Measurements from ENCODE around the gene SLC35G6. TPM values are rescaled to one million over a fixed set of nuclear protein-coding genes. Genes with fewer than 3 reads are reported as not detected.

SLC35G6 gene
- total RNA-seq, 4 donors from 2014 or later: not detected

DNA sequence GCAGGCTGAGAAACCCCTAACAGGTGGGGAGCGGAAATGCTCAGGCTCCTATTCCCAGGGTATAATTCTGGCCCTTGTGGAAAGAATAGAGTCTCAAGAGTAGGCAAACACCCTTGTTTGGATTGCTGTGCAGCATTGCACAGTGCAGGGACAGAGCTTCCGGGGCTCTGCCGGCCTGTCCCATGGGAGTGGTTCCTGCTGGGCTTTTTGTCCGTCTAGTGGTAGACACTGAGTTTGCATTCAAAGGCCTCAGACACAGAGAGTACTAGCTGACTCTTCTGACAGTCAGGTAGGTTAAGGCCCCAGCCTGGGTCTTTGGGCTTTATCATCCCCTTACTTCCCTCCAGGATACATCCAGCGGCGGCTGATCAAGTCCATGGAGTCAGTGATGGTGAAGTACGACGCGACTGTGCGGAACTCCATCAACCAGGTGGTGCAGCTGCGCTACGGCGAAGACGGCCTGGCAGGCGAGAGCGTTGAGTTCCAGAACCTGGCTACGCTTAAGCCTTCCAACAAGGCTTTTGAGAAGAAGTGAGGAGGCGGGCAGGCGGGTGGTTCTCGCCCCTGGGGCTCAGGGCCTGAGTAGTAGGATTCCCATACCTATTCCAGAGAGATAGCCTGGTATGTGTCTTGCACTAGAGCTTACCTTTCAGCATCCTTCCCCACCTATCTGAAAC lies 21.1 kb downstream of the SLC35G6 start:
- TF ChIP-seq, protein P1, sequence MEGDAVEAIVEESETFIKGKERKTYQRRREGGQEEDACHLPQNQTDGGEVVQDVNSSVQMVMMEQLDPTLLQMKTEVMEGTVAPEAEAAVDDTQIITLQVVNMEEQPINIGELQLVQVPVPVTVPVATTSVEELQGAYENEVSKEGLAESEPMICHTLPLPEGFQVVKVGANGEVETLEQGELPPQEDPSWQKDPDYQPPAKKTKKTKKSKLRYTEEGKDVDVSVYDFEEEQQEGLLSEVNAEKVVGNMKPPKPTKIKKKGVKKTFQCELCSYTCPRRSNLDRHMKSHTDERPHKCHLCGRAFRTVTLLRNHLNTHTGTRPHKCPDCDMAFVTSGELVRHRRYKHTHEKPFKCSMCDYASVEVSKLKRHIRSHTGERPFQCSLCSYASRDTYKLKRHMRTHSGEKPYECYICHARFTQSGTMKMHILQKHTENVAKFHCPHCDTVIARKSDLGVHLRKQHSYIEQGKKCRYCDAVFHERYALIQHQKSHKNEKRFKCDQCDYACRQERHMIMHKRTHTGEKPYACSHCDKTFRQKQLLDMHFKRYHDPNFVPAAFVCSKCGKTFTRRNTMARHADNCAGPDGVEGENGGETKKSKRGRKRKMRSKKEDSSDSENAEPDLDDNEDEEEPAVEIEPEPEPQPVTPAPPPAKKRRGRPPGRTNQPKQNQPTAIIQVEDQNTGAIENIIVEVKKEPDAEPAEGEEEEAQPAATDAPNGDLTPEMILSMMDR (IDR thresholded peaks at IDR 0.05): no peak
- DNase-seq (ENCODE audit: low spot score) (no peak), ATAC-seq (ENCODE audit: low FRiP score) (no peak)

DNA sequence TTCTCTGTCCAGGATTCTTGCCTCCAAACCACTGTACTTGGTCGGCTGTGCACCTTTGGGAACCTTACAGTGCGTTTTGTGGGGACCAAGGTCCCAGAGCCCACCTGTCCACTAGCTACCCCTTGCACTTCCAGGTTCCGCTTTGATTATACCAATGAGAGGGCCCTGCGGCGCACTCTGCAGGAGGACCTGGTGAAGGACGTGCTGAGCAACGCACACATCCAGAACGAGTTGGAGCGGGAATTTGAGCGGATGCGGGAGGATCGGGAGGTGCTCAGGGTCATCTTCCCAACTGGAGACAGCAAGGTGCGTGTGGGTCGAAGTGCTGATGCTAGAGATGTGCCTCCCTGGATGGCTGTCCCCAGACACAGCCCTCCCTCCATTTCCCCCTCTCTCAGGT lies 21.7 kb downstream of the SLC35G6 start:
- TF ChIP-seq, protein P1 (IDR thresholded peaks at IDR 0.05): no peak
- DNase-seq (ENCODE audit: low spot score) (no peak), ATAC-seq (ENCODE audit: low FRiP score) (no peak)

DNA sequence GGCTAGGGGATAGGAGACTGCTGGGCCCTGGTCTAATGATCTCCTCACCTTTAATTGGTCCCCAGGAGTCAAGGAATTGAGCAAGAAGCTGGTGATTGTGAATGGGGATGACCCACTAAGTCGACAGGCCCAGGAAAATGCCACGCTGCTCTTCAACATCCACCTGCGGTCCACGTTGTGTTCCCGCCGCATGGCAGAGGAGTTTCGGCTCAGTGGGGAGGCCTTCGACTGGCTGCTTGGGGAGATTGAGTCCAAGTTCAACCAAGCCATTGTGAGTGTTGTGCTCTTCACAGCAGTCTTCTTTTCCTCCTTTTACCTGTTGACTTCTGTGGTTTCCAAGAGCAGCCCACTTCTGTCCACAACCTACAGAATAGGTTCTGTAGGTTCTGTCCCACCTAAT lies 22.3 kb downstream of the SLC35G6 start:
- TF ChIP-seq, protein P1 (IDR thresholded peaks at IDR 0.05): no peak
- DNase-seq (ENCODE audit: low spot score) (no peak), ATAC-seq (ENCODE audit: low FRiP score) (no peak)

DNA sequence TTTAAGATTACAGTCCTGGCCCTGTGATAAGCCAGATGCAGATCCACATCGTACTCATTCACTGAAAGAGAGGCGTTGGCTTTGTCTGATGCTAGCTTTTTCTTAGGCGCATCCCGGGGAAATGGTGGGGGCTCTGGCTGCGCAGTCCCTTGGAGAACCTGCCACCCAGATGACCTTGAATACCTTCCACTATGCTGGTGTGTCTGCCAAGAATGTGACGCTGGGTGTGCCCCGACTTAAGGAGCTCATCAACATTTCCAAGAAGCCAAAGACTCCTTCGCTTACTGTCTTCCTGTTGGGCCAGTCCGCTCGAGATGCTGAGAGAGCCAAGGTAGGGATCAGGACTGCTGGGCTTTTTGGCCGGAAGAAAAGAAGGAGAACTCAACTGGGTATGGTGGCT lies 26.9 kb downstream of the SLC35G6 start:
- ATAC-seq (ENCODE audit: low FRiP score) (no peak), DNase-seq (ENCODE audit: low spot score) (no peak)

DNA sequence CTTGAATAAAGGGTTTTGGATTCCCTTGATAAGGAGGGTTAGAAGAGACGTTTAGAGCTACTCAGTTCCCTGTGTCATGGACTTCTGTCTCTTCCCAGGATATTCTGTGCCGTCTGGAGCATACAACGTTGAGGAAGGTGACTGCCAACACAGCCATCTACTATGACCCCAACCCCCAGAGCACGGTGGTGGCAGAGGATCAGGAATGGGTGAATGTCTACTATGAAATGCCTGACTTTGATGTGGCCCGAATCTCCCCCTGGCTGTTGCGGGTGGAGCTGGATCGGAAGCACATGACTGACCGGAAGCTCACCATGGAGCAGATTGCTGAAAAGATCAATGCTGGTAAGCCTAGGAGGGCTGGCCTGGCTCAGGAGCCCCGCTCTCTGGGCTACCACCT lies 27.6 kb downstream of the SLC35G6 start:
- TF ChIP-seq, protein P1 (IDR thresholded peaks at IDR 0.05): no peak
- DNase-seq (ENCODE audit: low spot score): no peak
- ATAC-seq (ENCODE audit: low FRiP score): no peak

More for the DNA sequence above, 26.9 kb downstream of the SLC35G6 start:
- TF ChIP-seq, protein P1 (IDR thresholded peaks at IDR 0.05): no peak

DNA sequence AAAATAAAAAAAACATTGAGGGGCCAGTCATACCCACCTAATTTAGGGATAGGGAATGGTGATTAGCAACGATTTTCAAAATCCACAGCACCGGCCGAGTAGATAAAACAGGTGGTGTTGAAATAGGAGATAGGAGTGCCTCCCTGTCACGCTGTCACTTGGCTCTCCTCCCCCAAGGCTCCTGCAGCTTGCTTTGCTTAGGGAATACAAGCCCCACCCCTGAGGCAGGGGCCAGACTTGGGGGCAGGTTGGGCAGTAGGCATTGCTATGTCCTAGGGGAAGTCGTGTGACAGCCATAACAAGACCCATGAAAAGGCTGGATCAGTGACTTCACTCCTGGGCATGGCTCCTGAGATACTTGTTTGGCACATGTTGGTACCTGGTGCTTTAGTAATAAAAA lies 28.7 kb downstream of the SLC35G6 start:
- ATAC-seq (ENCODE audit: low FRiP score): no peak

DNA sequence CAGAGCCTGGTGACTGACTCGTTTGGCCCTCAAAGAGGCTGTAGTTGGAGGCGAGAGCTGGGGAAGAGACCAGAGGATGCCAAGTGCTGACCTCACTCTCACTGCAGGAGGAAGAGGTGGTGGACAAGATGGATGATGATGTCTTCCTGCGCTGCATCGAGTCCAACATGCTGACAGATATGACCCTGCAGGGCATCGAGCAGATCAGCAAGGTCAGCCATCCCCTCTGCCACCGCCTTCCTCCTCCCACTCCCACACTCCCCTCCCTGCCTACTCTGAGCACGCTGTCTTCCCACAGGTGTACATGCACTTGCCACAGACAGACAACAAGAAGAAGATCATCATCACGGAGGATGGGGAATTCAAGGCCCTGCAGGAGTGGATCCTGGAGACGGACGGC lies 29.9 kb downstream of the SLC35G6 start:
- no peak for ATAC-seq (ENCODE audit: low FRiP score)
- DNase-seq (ENCODE audit: low spot score): no peak
- TF ChIP-seq, protein P1 (IDR thresholded peaks at IDR 0.05): no peak

More for the DNA sequence above, 28.7 kb downstream of the SLC35G6 start:
- no peak for DNase-seq (ENCODE audit: low spot score)
- TF ChIP-seq, protein P1 (IDR thresholded peaks at IDR 0.05): no peak

Data from omental fat pad (tissue), 4 donors.